ENCODE results near the gene ZNF324B.
"Not testable (repeated sequence)": the region's sequence is repeated elsewhere in the genome, so short reads cannot be mapped to it uniquely, and the experiment has no call there.

ZNF324B gene

DNA sequence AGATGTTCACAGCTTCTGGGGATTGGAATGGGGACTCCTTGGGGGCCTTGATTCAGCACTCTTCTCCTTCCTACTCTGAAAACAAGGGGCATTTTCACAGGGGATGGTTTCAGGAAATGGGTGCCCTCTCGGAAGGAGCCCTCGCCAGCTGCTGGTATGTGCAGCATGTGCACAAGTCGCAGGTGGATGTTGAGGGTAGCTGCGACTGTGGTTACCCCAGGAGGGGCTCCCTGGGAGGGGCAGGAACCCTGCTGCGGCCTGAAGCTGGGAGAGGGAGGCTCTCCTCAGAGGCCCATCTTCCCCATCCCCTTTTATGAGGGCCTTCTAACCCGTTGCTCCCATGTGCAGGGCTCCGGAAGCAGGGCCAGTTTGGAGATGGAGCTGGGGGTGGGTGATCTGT is 30.9 kb downstream of the ZNF324B start:
- FAIRE-seq, result no peak

DNA sequence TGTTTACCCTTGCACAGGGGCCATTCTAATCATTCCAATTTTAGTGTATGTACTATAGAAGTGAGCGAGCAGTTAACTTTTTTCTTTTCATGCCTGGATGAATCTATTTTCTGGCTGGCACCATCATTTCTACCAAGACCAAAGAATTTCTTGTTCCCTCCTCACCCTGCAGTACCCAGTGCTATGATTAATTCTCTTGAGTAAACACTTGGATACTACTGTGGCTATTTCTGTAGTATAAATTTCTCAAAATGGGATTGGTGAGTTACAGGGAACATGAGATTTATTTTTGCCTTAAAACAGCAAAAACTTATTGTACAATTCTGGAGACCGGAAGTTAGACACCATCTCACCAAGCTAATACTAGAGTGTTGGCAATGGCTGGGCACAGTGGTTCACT is 32.4 kb downstream of the ZNF324B start:
- no peak for FAIRE-seq

DNA sequence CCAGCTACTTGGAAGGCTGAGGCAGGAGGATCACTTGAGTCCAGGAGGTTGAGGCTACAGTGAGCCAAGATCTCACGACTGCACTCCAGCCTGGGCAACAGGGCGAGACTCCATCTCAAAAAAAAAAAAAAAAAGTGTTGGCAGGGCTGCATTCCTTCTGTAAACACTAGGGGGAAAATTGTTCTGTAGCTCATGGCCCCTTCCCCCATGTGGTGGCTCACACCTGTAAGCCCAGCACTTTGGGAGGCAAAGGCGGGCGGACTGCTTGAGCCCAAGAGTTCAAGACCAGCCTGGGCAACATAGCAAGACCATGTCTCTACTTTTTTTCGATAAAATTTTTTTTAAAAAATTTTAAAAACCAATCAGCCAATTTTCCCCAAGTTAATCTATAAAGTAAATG is 32.9 kb downstream of the ZNF324B start:
- FAIRE-seq, result not testable (repeated sequence)

DNA sequence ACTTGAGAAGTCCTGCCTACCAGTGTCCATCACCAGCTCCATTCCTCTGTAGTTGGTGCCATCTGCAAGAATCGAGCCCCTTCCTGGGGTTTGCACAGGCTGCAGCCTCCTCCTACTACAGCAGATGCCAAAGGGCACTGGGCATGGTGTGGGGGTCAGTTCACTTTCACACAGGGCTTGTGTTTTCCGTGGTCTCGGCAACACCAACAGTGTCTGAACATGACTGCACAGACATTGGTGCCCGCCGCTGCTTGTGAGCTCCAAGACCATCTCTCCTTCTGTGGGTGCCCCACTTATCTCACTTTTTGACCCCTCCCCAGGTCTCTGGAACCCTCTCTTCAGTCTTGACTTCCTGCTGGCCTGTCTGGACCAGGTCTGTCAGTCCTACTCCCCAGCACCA is 40.0 kb downstream of the ZNF324B start:
- no peak for FAIRE-seq

DNA sequence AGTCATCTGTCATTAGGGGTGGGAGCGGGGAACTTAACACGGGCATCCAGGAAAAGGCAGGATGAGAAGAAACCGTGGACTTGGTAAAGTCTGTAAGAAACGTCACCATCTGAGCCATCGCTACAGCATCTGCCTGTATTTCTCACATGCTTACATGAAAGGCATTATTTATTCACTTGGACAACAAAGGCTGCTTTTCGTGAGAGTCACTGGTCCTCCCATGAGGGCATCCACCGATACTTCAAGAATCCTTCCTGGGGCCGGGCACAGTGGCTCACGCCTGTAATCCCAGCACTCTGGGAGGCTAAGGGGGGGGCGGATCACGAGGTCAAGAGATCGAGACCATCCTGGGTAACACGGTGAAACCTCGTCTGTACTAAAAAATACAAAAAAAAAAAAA is 40.8 kb downstream of the ZNF324B start:
- FAIRE-seq, result no peak

DNA sequence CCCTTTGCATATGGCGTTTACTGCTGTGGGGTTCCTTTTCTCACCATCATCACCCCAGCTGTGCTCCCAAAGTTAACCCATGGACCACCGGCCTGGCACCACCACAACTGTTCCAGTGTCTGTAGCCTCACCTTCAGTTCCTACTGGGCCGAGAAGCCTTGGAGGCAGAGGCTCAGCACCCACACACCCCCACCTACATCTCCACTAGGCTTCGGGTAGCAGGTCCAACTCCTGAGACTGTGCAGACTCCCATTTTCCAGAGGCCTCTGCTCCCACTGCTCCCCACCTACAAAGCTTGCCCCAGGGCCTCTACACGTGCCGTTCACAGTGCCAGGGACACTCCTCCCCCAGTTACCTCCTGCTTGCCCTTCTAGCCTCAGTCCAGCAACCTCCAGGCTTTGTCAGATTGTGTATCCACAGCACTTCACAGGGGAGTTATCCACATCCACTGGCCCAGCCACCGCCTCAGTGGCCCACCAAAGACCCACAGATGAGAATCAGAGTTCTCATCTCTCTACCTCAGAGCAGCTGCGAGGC is 46.3 kb downstream of the ZNF324B start:
- FAIRE-seq, result no peak

DNA sequence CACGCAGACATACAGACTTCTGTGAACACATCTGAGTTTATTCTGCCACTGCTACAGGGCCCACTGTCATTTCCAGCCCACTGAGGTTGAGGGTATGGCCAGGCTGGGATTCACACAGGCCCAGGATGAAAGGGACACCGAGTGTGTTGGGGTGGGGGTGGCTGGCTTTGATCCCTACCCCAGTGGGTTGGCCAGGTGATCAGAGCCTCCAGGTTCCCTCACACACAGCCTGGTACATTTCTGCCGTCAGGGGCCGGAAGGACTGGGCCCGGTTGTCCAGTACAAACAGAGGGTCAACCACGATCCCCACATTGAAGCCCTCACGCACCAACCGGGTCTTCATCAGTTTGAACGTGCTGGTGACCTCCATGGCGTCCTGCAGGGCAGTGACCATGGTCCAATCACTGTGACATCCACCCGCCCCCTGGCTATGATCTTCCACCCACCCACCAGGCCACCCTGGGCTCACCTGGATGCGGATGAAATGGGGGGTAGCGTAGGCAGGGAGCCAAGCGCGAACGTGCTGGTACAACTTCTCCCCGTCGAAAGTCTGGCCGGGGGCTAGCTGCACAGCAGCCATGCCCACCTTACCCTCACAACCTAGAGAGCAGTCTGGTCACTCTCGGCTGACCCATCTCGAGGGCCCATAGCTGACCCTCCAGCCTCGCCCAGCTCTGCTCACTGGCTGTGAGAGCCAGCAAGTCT is 47.0 kb downstream of the ZNF324B start:
- no peak for FAIRE-seq

DNA sequence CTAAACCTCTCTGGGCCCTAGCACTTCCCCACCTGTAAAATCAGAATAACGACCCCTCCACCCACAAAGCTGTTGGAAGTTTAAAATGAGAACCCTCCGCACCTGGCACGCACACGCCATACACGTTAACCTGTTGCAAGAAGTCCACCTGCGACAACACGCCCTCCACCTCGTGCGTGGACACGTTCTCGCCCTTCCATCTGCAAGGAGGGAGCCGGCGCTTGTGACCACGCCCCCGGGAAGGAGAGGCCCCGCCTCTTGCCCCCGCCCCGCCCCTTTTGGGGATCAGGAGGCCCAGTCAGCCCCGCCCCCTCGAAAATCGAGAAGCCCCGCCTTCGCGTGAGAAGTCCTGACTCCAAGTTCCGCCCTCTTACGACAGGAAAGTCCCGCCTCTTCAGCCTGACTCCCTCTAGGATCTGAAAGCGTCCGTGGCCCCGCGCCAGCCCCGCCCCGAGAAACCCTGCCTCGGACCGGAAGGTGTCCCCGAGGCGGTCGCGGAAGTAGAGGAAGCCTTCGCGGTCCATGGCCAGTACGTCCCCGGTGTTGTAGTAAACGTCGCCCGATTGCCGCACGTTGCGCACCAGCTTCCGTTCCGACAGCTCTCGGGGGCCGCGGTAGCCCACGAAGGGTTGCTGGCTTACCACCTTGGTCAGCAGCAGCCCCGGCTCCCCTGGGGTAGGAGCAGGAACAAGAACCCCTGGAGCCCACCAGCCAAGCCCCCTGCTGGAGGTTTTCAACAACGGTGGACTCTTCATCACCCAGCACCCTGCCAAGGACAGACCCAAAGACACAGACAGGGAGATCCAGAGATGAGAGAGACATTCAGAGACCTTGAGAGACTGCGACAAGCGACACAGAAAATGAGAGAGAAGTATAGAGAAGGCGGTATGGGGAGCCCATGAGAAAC is 47.9 kb downstream of the ZNF324B start:
- no peak for FAIRE-seq

DNA sequence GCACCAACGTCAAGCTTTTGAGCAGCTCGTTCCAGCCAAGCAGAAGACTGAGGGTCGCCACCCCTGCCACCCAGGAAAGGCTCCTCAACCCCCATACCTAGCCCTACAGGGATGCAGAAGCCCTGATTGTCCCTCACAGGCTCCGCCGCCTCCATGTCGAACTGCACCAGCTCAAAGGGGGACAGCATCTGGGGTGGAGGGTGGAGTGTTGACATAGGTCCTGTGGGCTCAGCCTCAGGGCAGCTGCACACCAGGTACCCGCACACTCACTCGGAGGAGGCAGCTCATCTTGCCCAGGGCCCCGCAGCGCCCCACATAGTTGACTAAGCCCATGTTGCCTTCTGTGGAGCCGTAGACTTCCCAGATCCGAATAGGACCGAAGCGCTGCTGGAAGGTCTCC is 48.8 kb downstream of the ZNF324B start:
- FAIRE-seq, result no peak

Data from islet of Langerhans (tissue), 1 donor.